GM10266 (cell line): ENCODE measurements around the gene DGKG.
A peak's percentile ranks its signal among the peaks of the same experiment; 100 is the strongest.

ENCODE experiments used
- DNase-seq: peaks from one replicate; pipeline ENCODE4 v3.0.0; 2012; ENCODE audit errors: extremely low spot score
- CTCF ChIP-seq: IDR thresholded peaks from 2 replicates; pipeline ENCODE4 v1.5.1; 2012; ENCODE audit warnings: mild to moderate bottlenecking, low read depth; ENCODE audit not compliant: control insufficient read depth, insufficient read depth; ENCODE audit errors: missing control alignments

DGKG gene

GRCh38 chr3:186152889-186153292 is 209.1 kb downstream of the DGKG start:
- no peak for TF ChIP-seq CTCF
- peak; percentile 82 for DNase-seq

GRCh38 chr3:186152361-186152798 is 209.7 kb downstream of the DGKG start:
- TF ChIP-seq CTCF: no peak
- no peak for DNase-seq

GRCh38 chr3:186151077-186151971 is 210.7 kb downstream of the DGKG start:
- no peak for TF ChIP-seq CTCF
- no peak for DNase-seq

- TF ChIP-seq CTCF: no peak
- DNase-seq: no peak
These were observed 211.8 kb downstream of the DGKG start for GRCh38 chr3:186150041-186150830.

GRCh38 chr3:186149319-186149960 is 212.6 kb downstream of the DGKG start:
- no peak for TF ChIP-seq CTCF
- DNase-seq: no peak

- no peak for DNase-seq
- no peak for TF ChIP-seq CTCF
These were observed 217.8 kb downstream of the DGKG start for GRCh38 chr3:186144257-186144656.

GRCh38 chr3:186143250-186143649 is 218.8 kb downstream of the DGKG start:
- no peak for DNase-seq
- no peak for TF ChIP-seq CTCF
